Endothelial cell of umbilical vein (primary cell): ENCODE results near the gene TAGLN2. TPM values are rescaled to one million over a fixed set of nuclear protein-coding genes. Genes with fewer than 3 reads are reported as not detected.
A peak's percentile ranks its signal among the peaks of the same experiment; 100 is the strongest.

ENCODE experiments used
- BruUV-seq: library from RNA; stranded (reverse); fragments of 400-500 nt; replicated peaks from 2 replicates; lab custom pipeline; 2021; lab: Mats Ljungman, UMichigan
- CTCF ChIA-PET: fragments of 300-600, 350-600 bp; sonication (Branson Sonifier 250); formaldehyde crosslinking; loops from one replicate; lab custom pipeline; 2021; ENCODE audit warnings: antibody characterized with exemption, inconsistent platforms; lab: Charles Lee
- POLR2A ChIA-PET: fragments of 300-600, 350-600 bp; sonication (Branson Sonifier 250); formaldehyde crosslinking; loops from one replicate; lab custom pipeline; 2021; ENCODE audit warnings: antibody characterized with exemption, inconsistent platforms; lab: Charles Lee
- DNase-seq: peaks from one replicate; pipeline ENCODE4 v3.0.0-alpha.2; 2011; ENCODE audit warnings: low read depth, low spot score
- FAIRE-seq: peaks from 2 replicates; lab custom pipeline; 2011; peaks lifted over from hg19 to GRCh38; lab: Jason Lieb, UNC
- H2AFZ ChIP-seq: 2 replicates; pipeline ENCODE4 v1.6.0; 2012; ENCODE audit warnings: low read depth, low read length, control low read depth, inconsistent platforms
- H3K27ac ChIP-seq: 2 replicates; pipeline ENCODE4 v1.5.1; 2011; ENCODE audit warnings: low read depth, mild to moderate bottlenecking, control low read depth, low read length, moderate library complexity; ENCODE audit not compliant: insufficient read depth
- H3K27me3 ChIP-seq, 2 experiments: 2 replicates each; pipeline versions ENCODE4 v1.6.0 to v1.6.1; 2011; ENCODE audit warnings: low read length in 2 of 2, mixed read lengths in 1 of 2; ENCODE audit not compliant: control insufficient read depth in 2 of 2, insufficient read depth in 2 of 2
- H3K36me3 ChIP-seq, 2 experiments: 2 replicates in 1 of 2; 3 replicates in 1 of 2; pipeline ENCODE4 v1.5.1; 2011; ENCODE audit warnings: low read length in 2 of 2, mild to moderate bottlenecking in 1 of 2, moderate library complexity in 1 of 2; ENCODE audit not compliant: control insufficient read depth in 2 of 2, insufficient read depth in 2 of 2; ENCODE audit errors: extremely low read depth in 1 of 2
- H3K4me1 ChIP-seq: 3 replicates; pipeline ENCODE4 v1.5.1; 2011; ENCODE audit warnings: mild to moderate bottlenecking, low read length; ENCODE audit not compliant: control insufficient read depth, insufficient read depth; ENCODE audit errors: extremely low read depth
- H3K4me2 ChIP-seq: 2 replicates; pipeline ENCODE4 v1.6.1; 2011; ENCODE audit warnings: low read length, control low read depth, mixed read lengths; ENCODE audit not compliant: insufficient read depth
- H3K4me3 ChIP-seq, 3 experiments: fragments of 200-600 bp in 1 of 3; sonication (generic), shearing (Covaris generic) in 1 of 3; replicated peaks in 1 of 3; 2 replicates each; pipeline ENCODE4 v1.5.1; 2011 to 2016; ENCODE audit warnings: control low read depth in 3 of 3, low read length in 3 of 3, mild to moderate bottlenecking in 2 of 3, inconsistent platforms in 1 of 3, low read depth in 1 of 3, moderate library complexity in 1 of 3; ENCODE audit not compliant: insufficient read depth in 1 of 3
- H3K79me2 ChIP-seq: 2 replicates; pipeline ENCODE4 v1.6.0; 2012; ENCODE audit warnings: low read length, inconsistent platforms; ENCODE audit not compliant: control insufficient read depth, insufficient read depth
- H3K9ac ChIP-seq: replicated peaks from 2 replicates; pipeline ENCODE3; 2011; ENCODE audit warnings: low read length, control low read depth; ENCODE audit not compliant: insufficient read depth; ENCODE audit errors: extremely low read depth
- H3K9me1 ChIP-seq: replicated peaks from 3 replicates; pipeline ENCODE4 v1.6.0; 2011; ENCODE audit warnings: mild to moderate bottlenecking, low read length; ENCODE audit not compliant: control insufficient read depth, insufficient read depth; ENCODE audit errors: extremely low read depth
- H3K9me3 ChIP-seq: replicated peaks from 2 replicates; pipeline ENCODE4 v1.5.1; 2012; ENCODE audit warnings: low read length, inconsistent platforms; ENCODE audit not compliant: control insufficient read depth, insufficient read depth
- H4K20me1 ChIP-seq: replicated peaks from 2 replicates; pipeline ENCODE3; 2011; ENCODE audit warnings: mild to moderate bottlenecking, low read length; ENCODE audit not compliant: control insufficient read depth, insufficient read depth; ENCODE audit errors: extremely low read depth
- FOS ChIP-seq: IDR thresholded peaks from 2 replicates; pipeline ENCODE4 v1.6.1; 2011; ENCODE audit warnings: mild to moderate bottlenecking, low read length, moderate library complexity, borderline replicate concordance; ENCODE audit not compliant: insufficient read depth
- GATA2 ChIP-seq: IDR thresholded peaks from 2 replicates; pipeline ENCODE4 v1.7.0; 2011; ENCODE audit warnings: low read depth, mild to moderate bottlenecking, moderate library complexity, mixed read lengths, low read length; ENCODE audit not compliant: insufficient read length, insufficient read depth
- JUN ChIP-seq: IDR thresholded peaks from 2 replicates; pipeline ENCODE4 v1.6.1; 2011; ENCODE audit warnings: borderline replicate concordance, low read depth; ENCODE audit not compliant: insufficient read length, insufficient read depth
- dilution Hi-C: fragments of 300-500 bp; cut with MboI; formaldehyde crosslinking; loops from one replicate; pipeline ENCODE4 v1.15.0; 2019; ENCODE audit warnings: low sequenced_read_pairs; ENCODE audit not compliant: extremely low pct_ligation_motif_present
- intact Hi-C: fragments of 100-400 bp; cut with micrococcal nuclease; formaldehyde crosslinking; loops from one replicate; pipeline ENCODE4 v1.10.0; 2022
- polyA plus RNA-seq, 4 experiments: library from polyadenylated mRNA; depleted of rRNA in 3 of 4; stranded (reverse) in 3 of 4; unstranded in 1 of 4; fragments of >200 nt; gene quantifications; 2 replicates each; pipeline versions ENCODE4 v1.2.1 to v1.2.3, GENCODE V29; 2011 to 2012; ENCODE audit warnings: missing spikeins in 1 of 4
- total RNA-seq: library from RNA; stranded (reverse); gene quantifications from 2 replicates; pipeline ENCODE4 v1.2.3, GENCODE V29; 2021
- TF ChIP-seq, protein P1 (sequence below): IDR thresholded peaks from 2 replicates; pipeline ENCODE4 v1.6.1; 2011; ENCODE audit not compliant: insufficient read depth, insufficient read length

The TAGLN2 gene
- total and polyA plus RNA-seq, 2 donors (not counting 3 experiments of a cell fraction or from before 2014, with no cell fraction given), result 646 to 1,279 TPM

- H3K9ac ChIP-seq, result peak overlapping the region; percentile 66
- H3K4me3 ChIP-seq, result no peak overlapping the region
- H3K9me1 ChIP-seq, result no peaks in the 10 kb centered on the region
- peak overlapping the region; percentile 16 for H3K4me2 ChIP-seq
- ChIA-PET POLR2A (interaction anchor here (0.5 to 1.9 kb wide), 2 partner anchors 8 to 182 kb away, joined by 6 to 9 read pairs; partner anchors contain the start of gene TAGLN2), CTCF (interaction anchor here (1.0 to 1.9 kb wide), 9 partner anchors 8 to 784 kb away, joined by 3 to 10 read pairs (median 5); partner anchors contain the start of genes CFAP45, DUSP23 and TAGLN2)
- peaks cover 13 to 27% of the 10 kb centered on the region in 2 experiments for H3K36me3 ChIP-seq
- peak overlapping the region; percentile 91 for H3K27ac ChIP-seq
- H4K20me1 ChIP-seq, result no peaks in the 10 kb centered on the region
- intact Hi-C loops, result loop anchor here (1.0 kb wide), 1 partner anchor 8 kb away; no protein-coding TSS in a partner anchor
- no TSS peak for BruUV-seq
- TF ChIP-seq FOS, result peak; percentile 7
- peak; percentile 85 for TF ChIP-seq JUN
- TF ChIP-seq, protein P1, sequence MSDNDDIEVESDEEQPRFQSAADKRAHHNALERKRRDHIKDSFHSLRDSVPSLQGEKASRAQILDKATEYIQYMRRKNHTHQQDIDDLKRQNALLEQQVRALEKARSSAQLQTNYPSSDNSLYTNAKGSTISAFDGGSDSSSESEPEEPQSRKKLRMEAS, result no peak
- peak; percentile 86 for TF ChIP-seq GATA2
- peaks cover 25% of the 10 kb centered on the region for H3K4me1 ChIP-seq
- H3K79me2 ChIP-seq, result peaks cover 24% of the 10 kb centered on the region
- FAIRE-seq (peak; percentile 95), DNase-seq (peak; percentile 91)
- dilution Hi-C loops, result no loop called here
- no peaks in the 10 kb centered on the region for H3K9me3 ChIP-seq
- no peak overlapping the region for H2AFZ ChIP-seq
- no peaks in the 10 kb centered on the region for H3K27me3 ChIP-seq
These were observed 8.9 kb downstream of the TAGLN2 start for GRCh38 chr1:159916242-159917051.
